ENCODE measurements around the gene NPBWR2.

DNA sequence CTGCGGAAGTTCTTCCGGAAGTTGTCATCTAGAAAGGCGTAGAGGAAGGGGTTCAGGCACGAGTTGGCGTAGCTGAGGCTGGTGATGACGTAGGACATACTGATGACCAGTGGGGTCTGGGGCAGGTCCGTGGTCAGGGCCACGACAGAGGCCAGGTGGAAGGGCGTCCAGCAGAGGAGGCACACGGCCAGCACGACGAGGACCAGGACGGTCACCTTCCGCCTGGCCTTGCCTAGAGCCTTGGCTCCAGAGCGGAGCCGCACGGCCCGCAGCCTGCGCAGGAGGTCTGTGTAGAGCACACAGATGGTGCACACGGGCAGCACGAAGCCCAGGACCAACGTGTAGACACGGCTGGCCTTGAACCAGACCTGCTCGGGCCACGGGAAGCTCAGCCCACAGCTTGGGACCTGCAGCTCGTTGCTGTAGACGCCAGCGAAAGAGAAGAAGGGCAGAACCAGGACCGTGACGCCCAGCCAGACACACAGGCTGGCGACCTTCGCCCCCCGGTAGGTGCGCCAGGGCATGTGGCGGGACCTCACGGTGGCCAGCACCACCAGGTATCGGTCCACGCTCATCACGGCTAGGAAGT lies 1.4 kb downstream of the NPBWR2 start:
- TF ChIP-seq, protein P1, sequence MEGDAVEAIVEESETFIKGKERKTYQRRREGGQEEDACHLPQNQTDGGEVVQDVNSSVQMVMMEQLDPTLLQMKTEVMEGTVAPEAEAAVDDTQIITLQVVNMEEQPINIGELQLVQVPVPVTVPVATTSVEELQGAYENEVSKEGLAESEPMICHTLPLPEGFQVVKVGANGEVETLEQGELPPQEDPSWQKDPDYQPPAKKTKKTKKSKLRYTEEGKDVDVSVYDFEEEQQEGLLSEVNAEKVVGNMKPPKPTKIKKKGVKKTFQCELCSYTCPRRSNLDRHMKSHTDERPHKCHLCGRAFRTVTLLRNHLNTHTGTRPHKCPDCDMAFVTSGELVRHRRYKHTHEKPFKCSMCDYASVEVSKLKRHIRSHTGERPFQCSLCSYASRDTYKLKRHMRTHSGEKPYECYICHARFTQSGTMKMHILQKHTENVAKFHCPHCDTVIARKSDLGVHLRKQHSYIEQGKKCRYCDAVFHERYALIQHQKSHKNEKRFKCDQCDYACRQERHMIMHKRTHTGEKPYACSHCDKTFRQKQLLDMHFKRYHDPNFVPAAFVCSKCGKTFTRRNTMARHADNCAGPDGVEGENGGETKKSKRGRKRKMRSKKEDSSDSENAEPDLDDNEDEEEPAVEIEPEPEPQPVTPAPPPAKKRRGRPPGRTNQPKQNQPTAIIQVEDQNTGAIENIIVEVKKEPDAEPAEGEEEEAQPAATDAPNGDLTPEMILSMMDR (IDR thresholded peaks at IDR 0.05) = no peak
- no peak for TF ChIP-seq POLR2A (IDR thresholded peaks at IDR 0.05)
